ENCODE data around the gene PRRX1.

PRRX1 gene

DNA sequence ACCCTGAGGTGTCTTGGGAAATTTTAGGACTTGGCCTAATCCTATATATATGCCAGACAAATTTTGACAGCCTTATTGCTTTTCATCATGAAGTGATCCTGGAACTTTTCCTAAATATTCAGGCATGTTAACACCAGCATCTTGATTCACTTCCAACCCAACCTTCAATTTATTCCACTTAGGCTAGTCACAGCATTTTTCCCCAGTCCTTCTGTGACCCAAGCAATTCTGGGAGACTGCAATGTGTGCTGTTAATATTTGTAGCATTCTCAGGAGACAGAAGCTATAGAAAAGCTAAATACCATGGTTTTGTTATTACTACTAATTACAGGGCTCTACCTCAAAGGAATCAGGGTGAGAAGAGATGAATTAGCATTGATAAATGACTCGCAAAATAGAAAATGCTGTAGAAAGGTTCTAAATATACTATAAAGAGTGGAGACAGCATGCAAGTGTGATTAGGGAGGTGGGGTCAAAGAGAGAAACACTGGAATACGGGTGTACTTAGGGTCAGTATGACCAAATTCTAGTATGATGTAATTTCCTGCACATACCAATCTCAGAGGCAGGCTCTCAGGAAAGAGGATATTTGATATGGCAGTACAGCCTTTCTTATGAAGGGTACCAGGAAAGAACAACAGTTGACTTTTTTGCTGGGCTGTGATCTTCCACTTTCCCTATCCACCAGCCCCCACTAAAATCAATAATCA, 29.1 kb downstream of the PRRX1 start:
- no peak for DNase-seq

DNA sequence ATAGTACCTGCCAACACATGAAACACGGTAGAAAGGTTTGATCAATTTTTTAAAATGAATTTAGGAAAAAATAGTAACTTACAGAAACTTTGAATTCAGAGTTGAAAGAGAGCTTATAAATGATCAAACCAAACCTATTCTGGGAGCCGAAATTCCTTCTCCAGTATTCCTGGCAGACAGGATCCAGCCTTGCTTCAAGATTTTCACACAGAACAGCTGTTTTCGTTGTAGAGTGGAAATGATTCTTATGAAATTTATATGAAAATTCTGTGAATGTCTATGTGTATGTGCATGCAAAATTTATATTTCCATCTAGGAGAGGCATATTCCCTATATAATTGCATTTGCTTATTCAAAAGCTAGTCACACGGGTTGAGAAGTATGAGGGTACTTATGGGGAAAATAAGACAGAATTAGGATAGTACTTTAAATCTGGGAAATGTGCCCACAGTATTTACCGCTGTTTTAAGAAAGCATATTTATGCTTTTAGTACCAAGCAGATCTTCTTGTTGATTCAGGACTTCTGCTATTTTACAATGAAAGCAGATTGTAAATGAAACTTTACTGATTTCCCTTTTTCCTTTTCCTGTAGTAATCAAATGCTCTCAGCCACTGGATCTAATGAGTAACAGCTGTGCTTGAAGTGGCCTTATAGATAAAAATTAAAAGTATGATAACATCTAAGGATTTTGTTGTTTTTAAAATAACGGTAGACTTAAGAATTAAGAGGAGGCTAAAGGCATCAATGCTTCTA, 30.4 kb downstream of the PRRX1 start:
- no peak for DNase-seq

DNA sequence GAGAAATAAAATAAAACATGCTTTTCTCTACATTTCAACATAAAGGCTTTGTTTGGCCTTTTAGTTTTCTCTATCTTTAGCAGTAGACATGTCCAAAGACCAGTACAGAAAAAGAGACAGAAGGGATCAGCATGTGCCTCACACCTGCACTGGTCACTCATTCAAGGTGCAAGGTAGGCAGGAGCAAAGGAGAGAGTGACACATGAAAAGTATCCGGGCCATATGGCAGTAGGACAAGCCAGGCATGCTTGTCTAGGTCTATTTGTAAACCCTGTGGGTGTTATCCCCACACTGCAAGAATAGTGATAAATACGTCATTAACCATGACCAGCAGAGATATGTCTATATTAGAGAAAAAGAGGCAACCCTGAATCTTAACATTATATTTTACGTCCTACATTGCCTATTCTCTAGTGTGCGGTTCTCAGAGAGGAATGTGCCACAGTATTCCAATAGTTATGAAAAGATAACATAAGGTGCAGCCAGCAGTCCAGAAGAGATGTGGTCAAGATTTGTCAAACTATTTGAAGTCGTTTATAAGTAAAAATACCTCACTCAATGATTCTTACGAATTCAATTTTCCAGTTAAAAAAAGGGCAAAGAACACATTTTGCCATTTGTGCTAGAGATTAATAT, 32.1 kb downstream of the PRRX1 start:
- no peak for DNase-seq

DNA sequence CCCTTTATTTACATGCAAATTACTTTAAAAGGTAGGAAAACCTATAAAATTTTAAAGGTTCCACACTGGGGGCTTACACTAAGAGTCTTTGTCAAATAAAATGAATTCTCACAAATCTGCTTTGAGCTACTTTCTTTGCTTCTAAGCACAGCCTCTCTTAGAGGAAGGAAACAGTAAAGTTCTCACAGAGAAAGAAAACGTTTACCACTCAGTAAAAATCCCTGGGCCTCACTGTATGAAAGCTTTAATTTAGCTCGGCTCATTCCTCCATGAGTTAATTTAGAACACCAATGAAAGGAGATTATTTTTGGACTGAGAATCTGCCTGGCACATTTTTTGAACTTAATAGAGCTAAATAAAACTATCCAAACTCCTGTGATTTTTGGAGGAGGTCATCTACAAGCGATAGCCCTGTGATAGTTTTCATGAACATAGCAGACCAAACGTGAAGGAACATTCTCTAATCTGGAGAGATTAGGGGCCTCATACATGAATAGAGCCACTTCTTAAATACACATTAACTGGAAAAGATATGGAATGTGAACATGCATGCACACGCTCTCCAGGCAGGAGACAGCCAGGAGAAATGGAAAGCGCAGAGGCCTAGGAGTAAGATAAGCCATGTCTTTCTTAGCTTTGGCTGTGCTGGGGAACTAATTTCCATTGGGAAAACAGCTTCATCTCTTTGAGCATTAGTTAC, 32.8 kb downstream of the PRRX1 start:
- DNase-seq: no peak

DNA sequence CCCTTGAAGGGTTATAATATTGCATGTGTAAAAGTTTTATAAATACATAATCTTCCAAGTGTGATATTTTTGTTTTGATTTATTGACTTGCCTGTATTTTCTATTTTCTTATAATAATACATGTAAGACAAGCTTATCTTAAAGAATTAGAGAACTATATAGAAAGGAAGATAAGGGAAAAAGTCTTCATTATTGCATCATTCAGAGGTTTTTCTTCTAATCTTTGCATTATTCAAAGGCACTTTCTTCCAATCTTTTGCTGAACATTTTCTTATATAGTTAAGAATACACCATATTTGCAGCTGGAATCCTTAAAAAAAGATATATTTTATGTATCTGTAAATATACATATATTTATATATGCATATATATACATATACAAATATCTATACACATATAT, 33.4 kb downstream of the PRRX1 start:
- no peak for DNase-seq

DNA sequence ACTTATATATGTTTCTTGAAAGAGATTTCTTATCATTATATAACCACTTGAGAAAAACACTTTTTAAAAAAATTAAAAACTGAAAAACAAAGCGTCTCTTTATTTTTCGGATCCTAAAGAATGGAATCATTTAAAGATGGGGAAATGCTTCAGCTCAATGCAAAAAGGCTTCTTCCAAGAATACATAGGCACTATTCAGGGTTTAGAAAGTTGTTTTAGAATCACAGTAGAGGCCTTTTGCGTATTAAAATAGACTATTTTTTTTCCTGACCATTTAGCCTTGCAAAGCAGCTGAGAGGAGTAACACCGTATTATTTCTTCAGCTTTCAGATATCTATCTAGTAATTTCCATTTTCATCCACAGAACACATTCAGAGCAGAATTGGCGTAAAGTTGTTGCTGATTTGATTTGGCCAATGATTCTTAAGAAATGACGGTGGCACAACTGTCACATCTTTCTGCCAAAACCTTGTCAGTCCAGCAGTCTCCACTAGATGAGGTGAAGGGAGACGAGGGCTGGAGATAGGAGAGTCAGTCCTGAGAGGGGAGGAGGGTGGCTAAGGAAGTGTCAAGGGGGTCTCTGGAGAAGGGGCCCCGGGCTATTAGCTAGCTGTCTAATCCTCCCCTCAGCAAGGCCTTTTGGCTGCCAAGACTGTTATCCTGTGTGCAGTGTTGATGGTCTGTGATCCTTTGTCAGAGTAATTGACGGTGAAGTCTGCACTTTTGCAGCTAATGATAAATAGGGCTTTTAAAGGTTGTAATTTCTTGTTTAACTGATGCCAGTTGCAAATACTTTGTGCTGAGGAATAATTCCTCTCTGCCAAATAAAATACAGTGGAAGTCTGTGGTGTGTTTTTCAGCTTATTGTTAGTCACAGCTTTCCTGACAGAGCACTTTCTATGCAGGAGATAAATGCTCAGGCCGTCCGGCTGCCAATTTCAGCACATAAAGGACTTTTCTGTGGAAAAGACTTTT, 34.7 kb downstream of the PRRX1 start:
- no peak for DNase-seq

DNA sequence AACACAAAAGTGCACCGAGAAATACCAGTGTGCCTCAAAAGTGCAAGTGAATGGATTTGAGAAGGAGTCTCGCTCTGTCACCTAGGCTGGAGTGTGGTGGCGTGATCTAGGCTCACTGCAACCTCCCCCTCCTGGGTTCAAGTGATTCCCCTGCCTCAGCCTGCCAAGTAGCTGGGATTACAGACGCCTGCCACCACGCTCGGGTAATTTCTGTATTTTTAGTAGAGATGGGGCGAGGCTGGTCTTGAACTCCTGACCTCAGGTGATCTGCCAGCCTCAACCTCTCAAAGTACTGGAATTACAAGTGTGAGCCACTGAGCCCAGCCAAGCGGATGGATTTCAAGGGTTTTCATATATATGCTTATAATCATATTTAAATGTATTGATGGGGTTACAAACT, 35.8 kb downstream of the PRRX1 start:
- DNase-seq: no peak

DNA sequence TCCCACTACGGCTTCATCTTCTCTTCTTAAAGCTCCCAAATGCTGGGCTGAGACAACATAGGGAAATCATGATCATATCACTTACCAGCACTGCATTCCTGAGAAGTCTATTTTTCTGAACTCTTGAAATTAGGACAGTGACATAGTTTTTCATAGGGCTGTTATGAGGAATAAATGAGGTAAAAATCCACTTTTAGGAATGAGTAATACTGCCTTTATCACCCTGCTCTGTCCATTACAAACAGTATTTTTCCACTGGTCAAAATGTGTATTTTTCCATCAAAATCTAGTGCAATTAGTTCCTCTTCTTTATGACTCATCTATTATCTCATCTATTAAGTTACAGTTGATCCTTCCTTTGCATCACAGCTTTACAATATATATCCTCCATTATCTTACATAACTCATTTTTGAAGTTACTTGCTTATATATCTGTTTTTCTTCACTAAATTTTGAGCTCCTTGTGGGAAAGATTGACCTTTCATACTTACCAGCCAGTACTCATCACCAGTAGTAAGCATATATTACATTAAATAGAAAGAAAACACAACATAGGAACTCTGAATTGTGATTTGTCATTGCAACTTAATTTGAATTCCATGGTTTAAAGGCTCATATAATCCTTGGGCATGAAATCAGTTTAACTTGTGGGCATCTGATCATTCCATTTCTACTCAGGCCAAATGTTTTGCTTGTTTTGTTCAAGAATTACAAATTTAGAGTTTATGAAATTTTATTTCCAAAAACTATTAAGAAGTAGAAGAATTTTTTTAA, 37.1 kb downstream of the PRRX1 start:
- no peak for DNase-seq

DNA sequence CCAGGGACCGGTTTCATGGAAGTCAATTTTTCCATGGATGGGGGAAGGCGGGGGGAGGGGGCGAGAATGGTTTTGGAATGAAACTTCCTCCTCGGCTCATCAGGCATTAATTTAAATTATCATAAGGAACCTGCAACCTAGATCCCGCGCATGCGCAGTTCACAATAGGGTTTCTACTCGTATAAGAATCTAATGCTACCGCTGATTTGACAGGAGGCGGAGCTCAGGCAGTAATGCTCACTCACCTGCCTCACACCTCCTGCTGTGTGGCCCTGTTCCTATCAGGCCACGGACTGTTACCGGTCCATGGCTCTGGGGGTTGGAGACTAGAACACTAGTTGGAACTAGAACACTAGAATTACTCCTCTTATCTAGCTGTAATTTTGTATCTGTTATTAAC, 38.0 kb downstream of the PRRX1 start:
- DNase-seq: no peak

DNA sequence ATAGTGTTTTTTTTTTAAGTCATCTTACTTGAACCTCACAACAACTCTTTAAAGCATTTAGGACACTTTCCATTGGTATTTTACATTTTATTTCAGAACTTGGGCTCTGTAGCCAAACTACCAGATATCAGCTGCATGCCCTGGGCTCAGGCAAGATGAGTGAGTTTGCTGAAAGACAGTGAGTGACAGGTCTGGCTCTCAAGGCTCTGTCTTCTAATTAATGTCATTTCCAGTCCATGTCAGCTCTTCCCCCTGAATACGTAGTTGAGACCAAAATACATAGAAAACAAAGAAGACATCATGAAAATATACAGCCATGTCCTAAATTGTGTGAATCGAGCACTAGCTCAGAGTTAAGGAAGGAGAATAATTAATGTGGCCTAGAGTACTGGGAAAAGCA, 39.7 kb downstream of the PRRX1 start:
- DNase-seq: no peak

DNA sequence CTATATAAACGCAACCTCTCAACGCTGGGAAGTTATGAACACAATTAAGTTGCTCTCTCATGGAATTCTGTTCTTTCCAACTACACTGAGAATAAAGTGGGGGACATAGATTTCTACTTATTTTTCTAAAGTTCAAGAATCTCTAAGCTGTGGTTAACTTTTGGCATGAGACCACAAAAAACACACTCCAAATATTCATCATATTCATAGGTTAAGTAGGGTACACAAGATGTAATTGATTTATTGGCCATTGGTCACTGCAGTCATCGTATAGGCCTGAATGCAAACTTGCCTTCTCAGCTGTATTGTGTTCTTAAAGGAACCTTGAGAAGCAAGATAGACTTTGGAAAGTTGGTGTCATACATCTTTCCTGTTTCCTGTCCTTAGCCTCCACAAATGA, 40.3 kb downstream of the PRRX1 start:
- no peak for DNase-seq

DNA sequence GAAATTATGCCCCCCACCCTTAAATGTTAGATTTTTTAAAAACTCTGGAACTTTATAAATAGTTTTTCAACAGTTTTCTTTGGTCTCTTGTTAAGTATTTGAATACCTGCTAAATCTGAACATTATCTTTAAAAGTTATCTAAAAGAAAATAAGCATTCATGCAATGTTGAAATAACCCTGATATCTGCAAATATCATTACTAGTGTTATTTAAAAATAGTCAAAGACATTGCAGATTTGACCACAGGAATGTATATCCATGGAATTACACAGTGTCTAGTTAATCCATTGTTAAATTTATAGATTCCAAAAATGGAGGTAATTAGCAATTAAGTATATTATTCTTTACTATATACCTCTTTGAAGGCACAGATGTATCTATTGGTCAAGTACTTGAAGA, 42.0 kb downstream of the PRRX1 start:
- DNase-seq: no peak

DNA sequence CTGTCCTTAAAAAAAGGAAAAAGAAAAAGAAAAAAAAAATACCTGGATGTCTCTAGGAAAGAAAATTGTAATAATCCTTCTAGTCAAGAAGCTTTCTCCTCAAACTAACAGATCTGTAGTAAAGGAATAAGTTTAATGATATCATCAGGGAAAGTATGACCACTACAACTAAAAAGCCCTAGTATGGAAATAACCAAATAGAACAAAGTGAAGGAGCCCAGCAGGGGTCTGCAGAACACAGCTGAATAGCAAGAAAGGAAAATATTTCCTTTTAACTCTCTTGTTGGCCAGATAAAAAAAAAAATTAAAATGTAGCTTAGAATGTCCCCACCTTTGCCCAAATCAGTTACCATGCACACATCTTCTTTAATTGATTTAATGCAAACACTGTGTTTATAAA, 43.2 kb downstream of the PRRX1 start:
- no peak for DNase-seq

DNA sequence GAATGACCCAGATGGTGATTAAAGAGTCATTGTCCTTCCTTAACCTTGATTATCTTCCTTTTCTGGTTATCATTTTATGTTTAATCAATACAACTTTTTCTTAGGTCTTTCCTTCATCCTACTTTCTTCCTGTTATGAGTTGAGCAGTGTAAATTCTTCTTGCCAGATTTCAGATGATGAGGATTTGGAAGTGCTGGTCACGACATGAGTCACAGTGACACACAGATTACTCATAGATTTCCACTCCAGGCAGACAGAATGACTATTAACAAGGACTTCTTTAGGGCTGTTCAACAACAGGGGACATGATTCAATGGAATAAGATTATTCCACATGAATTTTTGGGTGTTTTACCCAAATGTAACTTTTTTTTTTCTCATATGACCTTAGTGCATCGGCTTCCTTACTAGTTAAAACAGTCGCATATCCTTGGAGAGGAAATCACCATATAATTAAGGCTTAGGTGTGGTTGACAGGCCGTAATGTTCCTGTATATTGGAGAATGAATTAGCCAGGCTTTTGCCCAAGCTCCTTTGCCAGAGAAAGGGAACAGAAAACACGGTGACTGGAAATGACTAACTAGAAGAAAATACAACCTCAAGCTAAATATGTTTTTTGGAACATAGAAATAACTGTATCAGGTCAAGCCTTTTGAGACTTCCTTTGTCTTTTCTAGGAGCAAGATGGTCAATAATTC, 44.2 kb downstream of the PRRX1 start:
- DNase-seq: no peak

DNA sequence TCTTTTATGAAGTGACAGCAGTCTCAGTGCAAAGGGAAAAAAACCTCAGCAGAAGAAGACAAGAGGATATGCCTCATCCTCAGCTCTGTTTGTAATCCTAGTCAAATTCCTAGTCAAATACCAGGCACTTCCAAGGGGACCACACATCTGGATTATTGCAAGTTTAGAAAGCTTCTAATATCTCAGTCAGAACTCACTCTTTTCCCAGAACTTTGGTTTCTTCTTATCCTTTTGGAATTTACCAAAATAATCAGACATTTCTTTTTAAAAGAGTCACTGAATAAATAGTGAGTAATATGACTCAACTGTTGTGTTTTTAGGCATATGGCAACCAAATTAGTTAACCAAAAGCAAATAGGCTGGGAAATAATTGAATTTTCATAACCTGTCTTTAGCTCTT, 47.8 kb downstream of the PRRX1 start:
- DNase-seq: no peak

DNA sequence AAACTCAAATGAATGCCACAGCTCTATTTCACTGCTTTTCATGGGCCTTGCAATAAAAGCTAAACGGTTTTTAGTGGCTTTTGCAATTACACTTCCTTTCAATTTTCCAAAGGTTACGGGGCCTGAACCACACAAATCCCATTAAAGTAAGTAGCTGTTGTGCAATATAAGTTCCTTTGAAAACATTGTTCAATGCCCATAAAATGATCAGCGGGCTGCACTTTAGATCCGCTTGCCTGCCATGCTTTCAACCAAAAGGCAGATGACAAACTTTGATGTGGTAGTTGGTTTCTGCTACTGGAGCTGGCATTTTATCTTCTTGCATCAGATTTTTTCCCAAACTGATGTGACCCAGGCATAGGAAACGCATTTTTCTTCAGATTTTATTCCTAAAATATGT, 50.2 kb downstream of the PRRX1 start:
- DNase-seq: no peak

DNA sequence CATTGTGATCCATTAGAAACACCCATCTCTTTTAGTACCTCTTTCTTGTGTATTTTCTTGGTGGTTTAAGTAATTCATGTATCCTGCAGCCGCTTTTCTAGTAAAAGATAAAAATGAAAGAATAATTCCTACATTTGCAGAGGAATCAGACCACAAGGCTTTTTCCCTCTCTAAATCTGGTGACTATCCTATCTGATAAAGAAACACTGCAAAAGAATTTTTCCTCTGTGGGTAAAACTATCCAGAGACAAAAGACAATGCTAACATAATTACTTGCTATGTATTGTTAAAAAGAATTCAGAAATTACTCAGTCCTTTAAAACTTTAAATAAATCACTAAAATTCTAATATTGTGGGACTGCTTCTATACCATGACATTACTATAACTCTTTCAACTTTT, 51.0 kb downstream of the PRRX1 start:
- no peak for DNase-seq

DNA sequence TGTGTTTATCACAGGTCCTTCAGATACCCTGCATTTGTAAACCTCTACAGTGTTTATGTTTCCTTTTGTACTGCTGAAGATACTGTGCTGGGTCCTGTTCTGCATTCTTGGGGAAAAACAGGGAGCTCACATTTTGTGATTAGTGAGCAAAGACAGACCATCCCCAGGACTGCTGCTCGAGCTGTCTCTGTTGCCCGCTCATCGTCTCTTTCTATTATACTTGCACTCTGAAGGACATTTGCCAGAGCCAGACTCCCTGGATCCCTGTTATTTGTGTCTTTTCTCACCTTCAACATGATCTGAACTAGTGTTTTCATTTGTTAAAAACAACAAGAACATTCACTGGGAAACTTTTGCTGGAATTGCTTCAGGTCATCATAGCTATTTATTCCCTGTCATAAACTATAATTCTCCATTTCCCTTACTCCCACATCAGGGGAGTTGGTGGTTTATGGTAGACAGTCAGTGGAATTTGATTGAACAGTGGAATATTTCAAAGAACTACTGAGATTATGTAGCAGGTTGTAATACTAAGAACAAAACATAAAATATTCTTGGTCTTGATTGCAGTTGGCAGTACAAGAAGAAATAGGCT, 53.0 kb downstream of the PRRX1 start:
- DNase-seq: no peak

DNA sequence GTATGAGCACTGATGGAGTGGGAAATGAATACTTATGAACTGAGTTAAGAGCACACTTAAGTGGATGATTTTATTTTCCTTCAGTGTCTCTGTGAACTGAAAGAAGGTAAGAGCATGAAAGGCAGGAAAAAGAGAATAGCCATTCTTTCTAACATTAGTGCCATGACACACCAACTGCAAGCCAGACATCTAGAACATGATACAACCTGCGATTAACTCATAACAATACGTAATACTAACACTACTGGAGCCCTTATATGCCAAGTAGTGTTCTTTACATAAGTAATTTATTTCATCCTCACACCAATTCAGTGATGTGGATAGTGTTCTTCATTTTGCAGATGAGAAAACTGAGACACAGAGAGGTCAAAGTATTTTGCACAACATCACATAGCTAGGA, 56.7 kb downstream of the PRRX1 start:
- no peak for DNase-seq

DNA sequence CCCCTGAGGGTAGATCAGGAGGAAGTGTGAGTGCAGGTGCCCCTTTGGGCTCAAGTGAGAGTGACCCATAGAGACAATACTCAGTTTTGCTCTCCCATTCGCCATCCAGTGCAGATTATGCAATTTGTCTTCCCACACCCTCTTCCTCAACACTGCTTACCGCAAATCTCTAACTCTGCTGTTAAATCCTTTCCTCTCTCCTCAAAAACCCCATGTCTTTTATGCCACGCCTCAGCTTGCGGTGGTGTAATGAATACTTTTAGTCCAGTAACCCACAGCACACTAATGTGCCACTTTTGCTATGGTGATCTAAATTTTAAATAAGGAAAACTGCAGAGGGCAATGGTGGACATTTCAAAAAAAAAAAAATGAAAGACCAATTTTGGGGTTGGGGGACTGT, 57.7 kb downstream of the PRRX1 start:
- no peak for DNase-seq

DNA sequence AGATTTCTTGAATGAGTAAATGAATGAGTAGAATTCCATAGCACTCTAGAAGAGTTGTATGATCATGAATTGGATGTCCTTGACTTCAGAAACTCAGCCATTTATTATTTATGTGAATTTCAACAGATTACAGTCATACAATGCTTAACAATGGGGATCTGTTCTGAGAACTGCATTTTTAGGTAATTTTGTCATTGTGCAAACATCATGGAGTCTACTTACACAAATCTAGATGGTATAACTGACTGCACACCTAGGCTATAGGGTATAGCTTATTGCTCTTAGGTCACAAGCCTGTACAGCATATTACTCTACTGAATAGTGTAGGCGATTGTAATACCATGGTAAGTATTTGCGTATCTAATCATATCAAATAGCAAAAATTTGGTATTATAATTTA, 59.6 kb downstream of the PRRX1 start:
- no peak for DNase-seq

Data from CD4-positive, alpha-beta T cell treated with Interleukin-17A for 4 hours (primary cell).